ENCODE results near the gene CDC27.

- TF ChIP-seq CTCF (IDR thresholded peaks at IDR 0.05) (no peak), EZH2 (IDR thresholded peaks at IDR 0.05) (no peak), EZH2phosphoT487 (IDR thresholded peaks at IDR 0.05) (no peak)
Measured at GRCh38 chr17:47077576-47077975, 111.5 kb downstream of the CDC27 start.

Measured in neural progenitor cell (in vitro differentiated cells).